Amniotic epithelial cell (primary cell): ENCODE results near the gene SGTA.

Experiments used
- DNase-seq: peaks from one replicate; pipeline ENCODE4 v3.0.0-alpha.2; 2010; ENCODE audit warnings: low read depth

SGTA gene

GRCh38 chr19:2809387-2810140 is 26.5 kb upstream of the SGTA start:
- DNase-seq = no peak

- no peak for DNase-seq
Observed at GRCh38 chr19:2808129-2808941, 25.3 kb upstream of the SGTA start.

- no peak for DNase-seq
Observed at GRCh38 chr19:2807379-2808128, 24.5 kb upstream of the SGTA start.

- no peak for DNase-seq
Observed at GRCh38 chr19:2806736-2807378, 23.8 kb upstream of the SGTA start.

GRCh38 chr19:2805991-2806649 is 23.0 kb upstream of the SGTA start:
- no peak for DNase-seq

- no peak for DNase-seq
Observed at GRCh38 chr19:2805261-2805900, 22.3 kb upstream of the SGTA start.

GRCh38 chr19:2804156-2805004 is 21.3 kb upstream of the SGTA start:
- no peak for DNase-seq

- no peak for DNase-seq
Observed at GRCh38 chr19:2803486-2804155, 20.5 kb upstream of the SGTA start.

GRCh38 chr19:2802826-2803225 is 19.8 kb upstream of the SGTA start:
- no peak for DNase-seq

- no peak for DNase-seq
Observed at GRCh38 chr19:2800506-2800905, 17.4 kb upstream of the SGTA start.

GRCh38 chr19:2799273-2800020 is 16.4 kb upstream of the SGTA start:
- DNase-seq = no peak

- DNase-seq = no peak
Observed at GRCh38 chr19:2798733-2799132, 15.7 kb upstream of the SGTA start.

- DNase-seq = no peak
Observed at GRCh38 chr19:2798158-2798685, 15.1 kb upstream of the SGTA start.

- no peak for DNase-seq
Observed at GRCh38 chr19:2797280-2797679, 14.2 kb upstream of the SGTA start.

GRCh38 chr19:2796659-2797266 is 13.7 kb upstream of the SGTA start:
- DNase-seq = no peak

GRCh38 chr19:2795827-2796658 is 13.0 kb upstream of the SGTA start:
- no peak for DNase-seq

- DNase-seq = no peak
Observed at GRCh38 chr19:2793577-2793976, 10.5 kb upstream of the SGTA start.
